Measurements from ENCODE around the gene WNT4.

- no peak for TF ChIP-seq CTCF (IDR thresholded peaks at IDR 0.05)
- no peak for TF ChIP-seq POLR2AphosphoS5 (IDR thresholded peaks at IDR 0.05; ENCODE audit: low read depth, low read length)
- TF ChIP-seq REST (IDR thresholded peaks at IDR 0.05; ENCODE audit: insufficient read depth in 1 of 2, low read depth in 2 of 2, low read length in 1 of 2), result no peak
- TF ChIP-seq SIN3A (IDR thresholded peaks at IDR 0.05; ENCODE audit: borderline replicate concordance, insufficient read depth, low read depth, low read length), result no peak
These were observed 9.0 kb downstream of the WNT4 start for GRCh38 chr1:22133931-22134324.
